B cell (primary cell): Measurements from ENCODE around the gene CDK12. TPM values are rescaled to one million over a fixed set of nuclear protein-coding genes. Genes with fewer than 3 reads are reported as not detected.
A peak's percentile ranks its signal among the peaks of the same experiment; 100 is the strongest.

Experiments
- ATAC-seq: fragments of 200-7000 bp; cut with Tn5 transposase; one replicate; pipeline ENCODE4 v1.10.0; 2021; ENCODE audit warnings: low read depth, mild to moderate bottlenecking, moderate number of reproducible peaks, moderate library complexity
- CTCF ChIA-PET: fragments of 350-600 bp; sonication (Branson Sonifier 250); formaldehyde crosslinking; loops from one replicate; lab custom pipeline; 2021; ENCODE audit warnings: antibody characterized with exemption, inconsistent platforms; lab: Charles Lee
- POLR2A ChIA-PET: fragments of 350-600 bp; sonication (Branson Sonifier 250); formaldehyde crosslinking; loops from one replicate; lab custom pipeline; 2021; ENCODE audit warnings: antibody characterized with exemption; lab: Charles Lee
- DNase-seq: peaks from one replicate; pipeline ENCODE4 v3.0.0; 2013
- H2AFZ ChIP-seq: 2 replicates; pipeline ENCODE4 v1.6.1; 2012; ENCODE audit warnings: mild to moderate bottlenecking, low read depth, low read length; ENCODE audit not compliant: insufficient read depth, poor library complexity, severe bottlenecking
- H3K27ac ChIP-seq, 2 donors: 1 replicate in 1 of 2; 2 replicates in 1 of 2; pipeline ENCODE4 v1.5.1; 2012 to 2013; ENCODE audit warnings: low read length in 2 of 2, mild to moderate bottlenecking in 2 of 2, moderate library complexity in 1 of 2
- H3K27me3 ChIP-seq, 4 experiments: fragments of 200-600 bp in 1 of 4; sonication (generic) in 1 of 4; replicated peaks in 1 of 4; 1 replicate in 2 of 4; 2 replicates in 2 of 4; pipeline versions ENCODE4 v1.6.1 to v1.7.0; 2013 to 2016; ENCODE audit warnings: low read length in 3 of 4, mild to moderate bottlenecking in 2 of 4, mixed read lengths in 1 of 4, moderate library complexity in 1 of 4; ENCODE audit not compliant: insufficient read depth in 4 of 4, control insufficient read depth in 3 of 4; ENCODE audit errors: control extremely low read depth in 1 of 4
- H3K36me3 ChIP-seq, 2 experiments: replicated peaks in 1 of 2; 1 replicate in 1 of 2; 2 replicates in 1 of 2; pipeline versions ENCODE4 v1.6.1 to v1.7.1; 2013; ENCODE audit warnings: low read length in 1 of 2; ENCODE audit not compliant: insufficient read depth in 2 of 2, control insufficient read depth in 1 of 2; ENCODE audit errors: control extremely low read depth in 1 of 2, extremely low read depth in 1 of 2
- H3K4me1 ChIP-seq, 2 donors: fragments of 200-600 bp in 1 of 2; sonication (generic) in 1 of 2; 1 replicate in 1 of 2; 2 replicates in 1 of 2; pipeline versions ENCODE4 v1.5.1 to v1.6.1; 2013 to 2017; ENCODE audit warnings: low read length in 2 of 2; ENCODE audit not compliant: control insufficient read depth in 2 of 2, insufficient read depth in 2 of 2
- H3K4me2 ChIP-seq: replicated peaks from 2 replicates; pipeline ENCODE3; 2012; ENCODE audit warnings: mild to moderate bottlenecking, low read depth, low read length; ENCODE audit not compliant: poor library complexity, severe bottlenecking
- H3K4me3 ChIP-seq, 5 experiments: fragments of 200-600 bp in 1 of 5; sonication (generic) in 1 of 5; 1 replicate in 3 of 5; 2 replicates in 2 of 5; pipeline versions ENCODE4 v1.5.1 to v1.7.0; 2011 to 2016; ENCODE audit warnings: low read length in 4 of 5, mild to moderate bottlenecking in 4 of 5, low read depth in 2 of 5, control low read depth in 1 of 5, moderate library complexity in 1 of 5; ENCODE audit not compliant: insufficient read depth in 1 of 5; ENCODE audit errors: control extremely low read depth in 1 of 5, extremely low read depth in 1 of 5
- H3K79me2 ChIP-seq: fragments of 200-600 bp; sonication (generic); one replicate; pipeline ENCODE4 v1.6.0; 2016; ENCODE audit warnings: low read length; ENCODE audit not compliant: control insufficient read depth, insufficient read depth
- H3K9ac ChIP-seq: fragments of 200-600 bp; sonication (generic); 2 replicates; pipeline ENCODE4 v1.6.1; 2017; ENCODE audit warnings: mild to moderate bottlenecking, low read length, moderate library complexity
- H3K9me3 ChIP-seq, 3 donors: one replicate each; pipeline versions ENCODE4 v1.6.1 to v1.7.1; 2013; ENCODE audit warnings: low read length in 2 of 3; ENCODE audit not compliant: control insufficient read depth in 2 of 3, insufficient read depth in 1 of 3; ENCODE audit errors: control extremely low read depth in 1 of 3
- H4K20me1 ChIP-seq: 2 replicates; pipeline ENCODE4 v1.6.0; 2012; ENCODE audit warnings: mild to moderate bottlenecking, low read length; ENCODE audit not compliant: insufficient read depth, control insufficient read depth, poor library complexity, severe bottlenecking
- H3K27ac Mint-ChIP-seq: one replicate; pipeline ENCODE4 v1.8.0; 2021; ENCODE audit warnings: mixed read lengths
- H3K27me3 Mint-ChIP-seq: one replicate; pipeline ENCODE4 v1.8.0; 2021; ENCODE audit warnings: mixed read lengths
- H3K4me1 Mint-ChIP-seq: one replicate; pipeline ENCODE4 v1.8.0; 2021; ENCODE audit warnings: mixed read lengths
- H3K4me3 Mint-ChIP-seq: one replicate; pipeline ENCODE4 v1.8.0; 2021; ENCODE audit warnings: mixed read lengths
- H3K9me3 Mint-ChIP-seq: one replicate; pipeline ENCODE4 v1.8.0; 2022; ENCODE audit warnings: mixed read lengths; ENCODE audit not compliant: insufficient read depth
- CTCF ChIP-seq: fragments of 200-600 bp; IDR thresholded peaks from one replicate; pipeline ENCODE4 v1.8.0; 2022; ENCODE audit warnings: antibody characterized with exemption, mild to moderate bottlenecking
- EZH2 ChIP-seq: IDR thresholded peaks from 2 replicates; pipeline ENCODE4 v1.6.1; 2012; ENCODE audit warnings: borderline replicate concordance, low read depth, mild to moderate bottlenecking, moderate library complexity, low read length; ENCODE audit not compliant: insufficient read depth, poor library complexity, severe bottlenecking
- WGBS: methylation state at CpG from one replicate; pipeline ENCODE4 v1.1.5; 2013; ENCODE audit warnings: missing lambda C conversion rate; ENCODE audit not compliant: insufficient coverage; 5-methylcytosine and 5-hydroxymethylcytosine counted together
- intact Hi-C: fragments of 100-400 bp; cut with micrococcal nuclease; formaldehyde crosslinking; loops from one replicate; pipeline ENCODE4 v1.10.0; 2022
- polyA plus RNA-seq: library from polyadenylated mRNA; depleted of rRNA; stranded (reverse); fragments of >200 nt; gene quantifications from 2 replicates; pipeline ENCODE4 v1.2.3, GENCODE V29; 2012
- total RNA-seq, 2 donors: library from RNA; stranded (reverse); fragments of 120-200 nt in 1 of 2; gene quantifications; 1 replicate in 1 of 2; 2 replicates in 1 of 2; pipeline versions ENCODE4 v1.2.3 to v1.2.4, GENCODE V29; 2013 to 2022

Gene CDK12
- total and polyA plus RNA-seq, 2 donors (not counting 1 experiment from before 2014, with no cell fraction given): 29.8 to 117 TPM

DNA sequence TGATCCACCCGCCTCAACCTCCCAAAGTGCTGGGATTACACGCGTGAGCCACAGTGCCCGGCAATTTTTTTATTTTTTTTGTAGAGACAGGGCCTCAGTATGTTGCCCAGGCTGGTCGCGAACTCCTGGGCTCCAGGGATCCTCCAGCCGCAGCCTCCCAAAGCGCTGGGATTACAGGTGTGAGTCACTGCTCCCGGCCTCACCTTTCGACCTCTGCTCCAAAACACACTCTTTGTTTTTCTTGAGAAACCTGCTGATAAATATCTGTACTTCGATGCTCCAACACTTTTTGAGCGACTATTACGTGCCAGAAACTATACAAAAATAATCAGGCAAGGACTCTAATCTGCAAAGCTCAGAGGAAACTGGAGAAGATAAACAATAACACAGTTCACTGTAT, 11.2 kb upstream of the CDK12 start:
- Histone ChIP-seq H3K4me3 (peak overlapping the region in 1 of 5 experiments; percentile 95), H4K20me1 (peaks cover 5% of the 10 kb centered on the region), H3K9ac (peak overlapping the region; percentile 84), H3K4me2 (peak overlapping the region; percentile 71), H3K4me1 (peaks cover 13 to 17% of the 10 kb centered on the region in 2 donors), H2AFZ (no peak overlapping the region), H3K36me3 (peaks cover 0 to 5% of the 10 kb centered on the region in 2 experiments), H3K27me3 (no peaks in the 10 kb centered on the region), H3K27ac (peak overlapping the region in 1 of 2 donors; percentile 82), H3K9me3 (no peaks in the 10 kb centered on the region), H3K79me2 (peaks cover 47% of the 10 kb centered on the region)
- Mint-ChIP-seq H3K4me3 (peak overlapping the region; percentile 92), H3K9me3 (no peaks in the 10 kb centered on the region), H3K27me3 (no peaks in the 10 kb centered on the region), H3K27ac (peak overlapping the region; percentile 97), H3K4me1 (peaks cover 22% of the 10 kb centered on the region)
- TF ChIP-seq CTCF (no peak), EZH2 (no peak)
- POLR2A ChIA-PET: interaction anchor here (5.5 kb wide), 1 partner anchor 11 kb away, joined by 90 read pairs; the partner anchor contains the start of gene CDK12
- intact Hi-C loops: loop anchor here (2.0 to 5.0 kb wide), 2 partner anchors 47 to 477 kb away; partner anchors contain the start of genes LRRC3C and ORMDL3
- DNase-seq (no peak), ATAC-seq (no peak)
- WGBS: 95% methylated on average over 13 of the region's 13 CpGs
- CTCF ChIA-PET: interaction anchor here (0.5 to 1.9 kb wide), 2 partner anchors 12 to 19 kb away, joined by 4 to 13 read pairs; partner anchors contain the start of gene CDK12
